ENCODE data around the gene WFS1. TPM values are rescaled to one million over a fixed set of nuclear protein-coding genes. Genes with fewer than 3 reads are reported as not detected.

WFS1 gene
- total and polyA plus RNA-seq, 2 of the 4 experiments (the other 2 are of a cell fraction), result 9.7 to 42.4 TPM

DNA sequence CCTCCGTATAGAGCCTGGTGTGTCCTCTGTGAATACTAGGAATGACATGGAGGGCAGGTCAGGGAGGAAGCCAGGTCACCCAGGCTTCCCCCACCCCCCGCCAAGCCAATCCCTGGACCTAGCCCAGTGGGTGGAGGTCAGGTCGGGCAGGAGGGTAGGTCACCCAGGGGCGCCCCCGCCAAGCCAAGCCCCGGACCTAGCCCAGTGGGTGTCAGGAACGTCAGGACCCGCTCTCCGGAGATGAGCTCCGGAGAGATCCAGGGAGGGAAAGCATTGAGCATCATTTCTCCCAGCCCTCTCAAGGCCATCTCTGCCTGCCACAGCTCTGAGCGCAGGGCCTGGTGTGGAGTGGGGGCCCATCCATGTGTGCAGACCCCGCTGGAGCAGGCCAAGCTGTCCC, 48.6 kb downstream of the WFS1 start:
- H3K14ac ChIP-seq (replicated peaks; ENCODE audit: low read depth, low read length), result no peak overlapping the region
- H3K79me1 ChIP-seq (ENCODE audit: low read depth in 1 of 2, low read length in 2 of 2), result no peaks in the 10 kb centered on the region
- no peak overlapping the region for H2AK5ac ChIP-seq (ENCODE audit: low read depth, low read length)
- no peak overlapping the region for H3K4ac ChIP-seq (ENCODE audit: low read depth, low read length)
- no peak overlapping the region for H3K9ac ChIP-seq (ENCODE audit: low read depth, low read length)
- H3K4me3 ChIP-seq (ENCODE audit: insufficient read depth, low read depth, low read length), result no peak overlapping the region
- no peaks in the 10 kb centered on the region for H3K36me3 ChIP-seq (ENCODE audit: control insufficient read depth, insufficient read depth, low read length)
- ATAC-seq (ENCODE audit: low read depth), result no peak
- no peak overlapping the region for H4K5ac ChIP-seq (ENCODE audit: low read depth, low read length)
- dilution Hi-C loops (cut with HindIII; ENCODE audit: low sequenced_read_pairs, unreplicated experiment) (no loop called here), in situ Hi-C loops (cut with MboI; ENCODE audit: low sequenced_read_pairs) (no loop called here), intact Hi-C loops (cut with micrococcal nuclease) (no loop called here)
- no peaks in the 10 kb centered on the region for H3K4me1 ChIP-seq (ENCODE audit: control insufficient read depth, insufficient read depth, low read length)
- H2BK5ac ChIP-seq (ENCODE audit: low read depth, low read length, poor library complexity, severe bottlenecking), result no peak overlapping the region
- ChIA-PET POLR2A (ENCODE audit: unreplicated experiment) (no interaction called here), CTCF (interaction anchor here (3.5 kb wide), 1 partner anchor 68 kb away, joined by 13 read pairs; no protein-coding TSS in a partner anchor)
- H3K27me3 ChIP-seq (ENCODE audit: control insufficient read depth, insufficient read depth, low read length), result peaks cover 21% of the 10 kb centered on the region
- H3K4me2 ChIP-seq (ENCODE audit: low read depth, low read length), result no peak overlapping the region
- H3K27ac ChIP-seq (ENCODE audit: insufficient read depth, low read length), result no peak overlapping the region
- H2BK120ac ChIP-seq (ENCODE audit: low read depth, low read length), result no peak overlapping the region
- DNase-seq, result no peak
- peaks cover 3% of the 10 kb centered on the region for H3K9me3 ChIP-seq (ENCODE audit: control insufficient read depth, insufficient read depth, low read length)
- no peak overlapping the region for H3K56ac ChIP-seq (ENCODE audit: extremely low read depth, insufficient read depth, low read length)
- H3K18ac ChIP-seq (ENCODE audit: low read depth, low read length), result no peak overlapping the region
- no peaks in the 10 kb centered on the region for H4K20me1 ChIP-seq (ENCODE audit: insufficient read depth, low read length)
- WGBS, 2 experiments (ENCODE audit: extremely low coverage in 2 of 2, insufficient read length in 1 of 2), result no CpG with 5 or more reads among the region's 12 CpGs
- H3K23ac ChIP-seq (ENCODE audit: low read depth, low read length), result no peak overlapping the region
- no peak overlapping the region for H2BK15ac ChIP-seq (ENCODE audit: low read depth, low read length)
- no peak for TF ChIP-seq RFX5 (IDR thresholded peaks at IDR 0.05; ENCODE audit: low read depth, low read length)
- BruUV-seq (replicated peaks), result no TSS peak
- no peak overlapping the region for H4K8ac ChIP-seq (ENCODE audit: low read depth in 2 of 2, low read length in 2 of 2)
- no peak overlapping the region for H4K91ac ChIP-seq (ENCODE audit: insufficient read depth, low read depth, low read length)
- no peaks in the 10 kb centered on the region for H3K9me1 ChIP-seq (ENCODE audit: insufficient read depth, low read length)
- no peak overlapping the region for H2BK20ac ChIP-seq (ENCODE audit: low read depth, low read length)
- no peak overlapping the region for H2AFZ ChIP-seq (replicated peaks; ENCODE audit: low read length, poor library complexity)
- no peak overlapping the region for H2AK9ac ChIP-seq (replicated peaks; ENCODE audit: low read depth, low read length, poor library complexity)

All from IMR-90 (cell line).